Measurements from ENCODE around the gene ULK4.

The ULK4 gene

GRCh38 chr3:41204369-41204768 lies 757.5 kb downstream of the ULK4 start:
- no peak for DNase-seq

- DNase-seq: no peak
Measured at GRCh38 chr3:41202834-41203345, 759.0 kb downstream of the ULK4 start.

GRCh38 chr3:41202075-41202833 lies 759.6 kb downstream of the ULK4 start:
- DNase-seq: no peak

GRCh38 chr3:41200669-41201021 lies 761.3 kb downstream of the ULK4 start:
- DNase-seq: no peak

GRCh38 chr3:41199866-41200668 lies 761.8 kb downstream of the ULK4 start:
- no peak for DNase-seq

GRCh38 chr3:41198950-41199865 lies 762.7 kb downstream of the ULK4 start, which contains the start of gene CTNNB1:
Gene CTNNB1 (plus strand): TSS chr3:41199505. CDS start chr3:41224069, 24,564 bp downstream.
- DNase-seq: peak; percentile 81

- peak; percentile 12 for DNase-seq
Measured at GRCh38 chr3:41198526-41198925, 763.4 kb downstream of the ULK4 start.

GRCh38 chr3:41198046-41198445 lies 763.9 kb downstream of the ULK4 start:
- DNase-seq: no peak

All from NCI-H1092 (cell line).